Kidney epithelial cell (primary cell): ENCODE measurements around the gene TRPM3. TPM values are rescaled to one million over a fixed set of nuclear protein-coding genes. Genes with fewer than 3 reads are reported as not detected.

Experiments
- DNase-seq: peaks from one replicate; pipeline ENCODE4 v3.0.0-alpha.2; 2010; ENCODE audit warnings: low read depth
- H3K27me3 ChIP-seq: 2 replicates; pipeline ENCODE4 v1.6.0; 2011; ENCODE audit warnings: low read length; ENCODE audit not compliant: control insufficient read depth, insufficient read depth
- H3K36me3 ChIP-seq: 2 replicates; pipeline ENCODE4 v1.5.1; 2011; ENCODE audit warnings: low read length; ENCODE audit not compliant: control insufficient read depth, insufficient read depth
- H3K4me3 ChIP-seq: 2 replicates; pipeline ENCODE4 v1.5.1; 2011; ENCODE audit warnings: low read depth, mild to moderate bottlenecking, control low read depth, low read length
- total RNA-seq: library from RNA; depleted of rRNA; stranded (reverse); fragments of >200 nt; gene quantifications from 2 replicates; pipeline ENCODE4 v1.2.3, GENCODE V29; 2015
- TF ChIP-seq, protein P1 (sequence below): IDR thresholded peaks from 2 replicates; pipeline ENCODE4 v1.5.1; 2011; ENCODE audit warnings: mild to moderate bottlenecking, moderate library complexity, low read length, control low read depth, inconsistent platforms; ENCODE audit not compliant: insufficient read depth, poor library complexity, severe bottlenecking

Gene TRPM3
- total RNA-seq, 1 donor from 2014 or later, result not detected

DNA sequence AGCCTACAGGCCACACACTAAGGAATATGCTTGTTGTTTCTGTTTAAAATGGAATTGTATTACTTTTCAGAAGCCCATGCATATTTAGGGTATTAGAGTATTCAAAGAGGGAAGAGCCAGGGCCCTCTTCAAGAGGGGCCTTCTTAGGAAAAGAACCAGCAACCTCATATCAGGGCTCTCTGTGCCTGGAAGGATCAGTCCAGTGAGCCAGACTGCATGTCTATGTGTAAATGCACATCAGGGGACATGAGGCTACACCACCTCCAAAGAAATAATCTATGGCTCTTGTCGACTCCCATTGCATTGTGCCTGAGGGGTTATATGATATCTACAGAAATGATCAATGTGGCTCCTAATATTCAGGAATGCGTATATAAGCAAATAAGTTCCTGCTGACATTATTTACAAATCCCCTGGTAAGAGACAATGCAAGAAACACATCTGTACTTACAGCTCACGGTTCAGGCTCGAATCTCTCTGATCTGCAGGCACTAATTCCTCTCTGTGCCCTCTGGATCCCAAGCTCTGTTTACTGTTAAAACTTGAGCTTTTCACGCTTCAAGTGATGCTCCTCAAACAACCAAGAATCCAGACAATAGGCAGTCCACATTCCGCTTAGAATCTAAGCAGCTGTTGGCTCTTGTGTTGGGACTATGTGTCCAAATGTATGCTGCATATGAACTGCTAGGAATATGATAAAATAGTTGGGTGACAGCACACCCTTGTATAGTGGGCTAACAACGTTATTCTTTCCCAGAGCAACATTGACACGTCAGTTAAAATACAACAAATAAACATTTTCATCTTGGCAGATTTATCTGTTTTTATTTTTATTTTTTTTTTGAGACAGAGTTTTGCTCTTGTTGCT is 556.7 kb downstream of the TRPM3 start:
- no peak for DNase-seq
- Histone ChIP-seq H3K4me3 (no peak overlapping the region), H3K36me3 (no peaks in the 10 kb centered on the region), H3K27me3 (no peaks in the 10 kb centered on the region)
- TF ChIP-seq, protein P1, sequence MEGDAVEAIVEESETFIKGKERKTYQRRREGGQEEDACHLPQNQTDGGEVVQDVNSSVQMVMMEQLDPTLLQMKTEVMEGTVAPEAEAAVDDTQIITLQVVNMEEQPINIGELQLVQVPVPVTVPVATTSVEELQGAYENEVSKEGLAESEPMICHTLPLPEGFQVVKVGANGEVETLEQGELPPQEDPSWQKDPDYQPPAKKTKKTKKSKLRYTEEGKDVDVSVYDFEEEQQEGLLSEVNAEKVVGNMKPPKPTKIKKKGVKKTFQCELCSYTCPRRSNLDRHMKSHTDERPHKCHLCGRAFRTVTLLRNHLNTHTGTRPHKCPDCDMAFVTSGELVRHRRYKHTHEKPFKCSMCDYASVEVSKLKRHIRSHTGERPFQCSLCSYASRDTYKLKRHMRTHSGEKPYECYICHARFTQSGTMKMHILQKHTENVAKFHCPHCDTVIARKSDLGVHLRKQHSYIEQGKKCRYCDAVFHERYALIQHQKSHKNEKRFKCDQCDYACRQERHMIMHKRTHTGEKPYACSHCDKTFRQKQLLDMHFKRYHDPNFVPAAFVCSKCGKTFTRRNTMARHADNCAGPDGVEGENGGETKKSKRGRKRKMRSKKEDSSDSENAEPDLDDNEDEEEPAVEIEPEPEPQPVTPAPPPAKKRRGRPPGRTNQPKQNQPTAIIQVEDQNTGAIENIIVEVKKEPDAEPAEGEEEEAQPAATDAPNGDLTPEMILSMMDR, result no peak

DNA sequence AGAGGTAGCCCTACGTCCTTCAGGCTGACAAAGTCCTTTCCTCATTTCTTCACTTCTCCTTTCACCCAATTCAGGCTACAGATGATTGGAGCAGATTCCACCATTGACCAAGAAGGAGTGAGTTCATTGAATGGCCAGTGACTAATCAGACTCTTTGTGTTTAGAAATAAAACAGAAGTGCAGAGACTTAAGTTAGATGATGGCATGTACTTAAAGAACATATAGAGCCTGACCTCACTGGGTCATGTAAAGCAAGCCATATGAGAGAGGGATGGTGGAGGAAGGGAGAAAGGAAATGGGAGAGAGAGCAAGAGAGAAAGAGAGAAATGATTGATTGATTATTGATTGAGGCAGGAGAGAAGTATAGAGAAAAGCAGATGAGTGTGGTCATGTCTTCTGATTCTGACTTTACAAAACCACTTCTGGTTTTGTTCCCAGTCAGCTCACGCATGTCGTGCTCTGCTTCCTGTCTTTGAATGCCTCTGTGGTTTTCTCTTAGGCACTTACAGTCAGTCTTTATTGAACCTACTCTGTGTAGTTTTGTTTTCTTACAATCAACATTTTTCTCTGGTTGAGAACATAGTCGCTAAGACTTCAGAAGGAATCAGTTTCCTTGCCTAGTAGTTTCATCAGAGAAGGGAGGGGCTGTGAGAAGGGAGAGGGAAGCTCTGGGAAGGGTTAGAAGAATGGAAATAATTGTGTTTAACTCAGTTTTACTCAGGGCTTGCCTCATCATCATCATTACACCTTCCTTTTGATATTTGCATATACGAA is 557.8 kb downstream of the TRPM3 start:
- no peak overlapping the region for H3K4me3 ChIP-seq
- TF ChIP-seq, protein P1, result no peak
- peak; percentile 56 for DNase-seq
- H3K36me3 ChIP-seq, result no peaks in the 10 kb centered on the region
- no peaks in the 10 kb centered on the region for H3K27me3 ChIP-seq

DNA sequence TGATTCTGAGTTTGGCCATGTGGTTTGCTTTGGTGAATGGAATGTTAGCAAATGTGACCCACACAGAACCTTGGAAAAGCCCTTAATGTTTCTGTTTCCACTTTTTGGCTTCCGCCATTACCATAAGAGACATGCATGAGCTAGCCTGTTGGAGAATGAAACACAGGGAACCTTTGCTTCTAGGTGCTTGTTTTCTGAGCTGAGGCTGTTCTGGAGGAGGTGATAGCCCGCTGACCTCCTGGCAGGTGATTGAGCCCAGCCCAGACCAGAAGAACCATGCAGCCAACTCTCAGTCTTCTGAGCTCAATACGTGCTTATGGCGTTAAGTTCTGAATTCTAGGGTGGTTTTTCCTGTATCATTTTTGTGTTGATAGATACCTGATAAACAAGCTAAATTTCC is 558.4 kb downstream of the TRPM3 start:
- Histone ChIP-seq H3K4me3 (no peak overlapping the region), H3K27me3 (no peaks in the 10 kb centered on the region), H3K36me3 (no peaks in the 10 kb centered on the region)
- TF ChIP-seq, protein P1, result no peak
- DNase-seq, result no peak

DNA sequence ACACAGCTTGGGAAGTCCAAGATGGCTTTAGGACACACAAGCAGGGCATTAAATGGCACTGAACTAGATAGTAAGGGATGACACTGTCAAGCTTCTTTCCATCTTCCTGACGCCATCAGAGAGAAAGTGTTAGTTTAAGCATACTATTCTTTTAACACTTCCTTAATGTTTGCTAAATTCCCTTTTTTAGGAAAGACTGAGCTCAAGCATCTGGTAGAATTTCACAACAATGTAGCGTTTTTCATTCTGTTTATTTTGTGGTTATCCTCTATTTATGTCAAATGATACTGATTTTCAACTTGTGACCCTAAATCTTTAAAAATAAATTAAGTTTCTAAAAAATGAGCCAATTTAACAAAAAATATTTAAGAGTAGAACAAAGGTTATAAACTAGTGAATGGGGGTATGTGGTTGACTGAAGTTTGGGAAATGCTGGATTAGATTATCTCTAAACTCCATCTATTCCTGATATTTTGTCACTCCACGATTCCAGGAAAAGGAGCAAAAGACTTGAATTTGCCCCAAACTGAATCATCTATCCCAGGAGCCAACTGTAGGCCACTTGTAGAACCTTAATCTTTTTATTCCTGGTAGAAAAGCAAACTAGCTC is 559.5 kb downstream of the TRPM3 start:
- H3K4me3 ChIP-seq, result no peak overlapping the region
- H3K27me3 ChIP-seq, result no peaks in the 10 kb centered on the region
- no peaks in the 10 kb centered on the region for H3K36me3 ChIP-seq
- DNase-seq, result no peak
- TF ChIP-seq, protein P1, result no peak

DNA sequence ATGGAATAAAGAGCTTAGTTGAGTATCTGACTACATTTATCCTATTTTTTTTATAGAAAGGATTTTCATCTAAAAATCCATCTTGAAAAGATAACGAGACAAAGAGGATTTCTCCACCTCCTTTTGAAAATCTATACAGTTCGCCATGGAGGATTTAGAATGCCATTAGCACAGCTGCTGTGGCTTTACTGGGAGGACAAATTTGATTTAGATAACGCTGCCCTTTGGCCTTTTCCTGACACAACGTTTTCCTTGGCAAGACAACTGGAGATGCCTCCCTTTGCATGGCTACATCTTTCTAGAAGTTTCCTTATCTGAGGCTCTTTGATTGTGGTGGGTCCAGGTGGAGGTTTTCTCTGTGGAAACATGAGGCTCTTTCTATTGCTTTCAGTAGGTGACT is 560.3 kb downstream of the TRPM3 start:
- no peak for DNase-seq
- Histone ChIP-seq H3K27me3 (no peaks in the 10 kb centered on the region), H3K36me3 (no peaks in the 10 kb centered on the region), H3K4me3 (no peak overlapping the region)
- TF ChIP-seq, protein P1, result no peak
